Left colon (tissue), 2 donors: ENCODE data around the gene MORN1. TPM values are rescaled to one million over a fixed set of nuclear protein-coding genes. Genes with fewer than 3 reads are reported as not detected.
A peak's percentile ranks its signal among the peaks of the same experiment; 100 is the strongest.

Source experiments
- ATAC-seq: fragments of 200-7000 bp; cut with Tn5 transposase; one replicate; pipeline ENCODE4 v1.9.1; 2020; ENCODE audit warnings: mild to moderate bottlenecking, moderate library complexity
- DNase-seq, 2 donors: peaks; one replicate each; pipeline ENCODE4 v3.0.0-alpha.2; 2020
- intact Hi-C, 2 donors: fragments of 100-400 bp; cut with DNase I in 1 of 2; cut with micrococcal nuclease in 1 of 2; formaldehyde crosslinking; loops; one replicate each; pipeline versions ENCODE4 v1.11.2 to v1.14.0; 2022; cut with DNase I, micrococcal nuclease
- total RNA-seq, 2 donors: library from RNA; stranded (reverse); fragmentation: NEBNext Ultra II Directional; extraction: Animal tissue kit (Norgen Biotek cat#: 25700); gene quantifications; one replicate each; pipeline ENCODE4 v1.2.1, GENCODE V29; 2021
- donor health status: DM: no; HTN: no; CAD: no.
- donor health status: DM: yes; HTN: yes; CAD: no.

Gene MORN1
- total RNA-seq, 2 donors from 2014 or later: 11.0 to 15.2 TPM

GRCh38 chr1:2394761-2395160 is 3.4 kb upstream of the MORN1 start:
- no peak for ATAC-seq
- intact Hi-C loops: no loop called here

GRCh38 chr1:2394220-2394619 is 2.9 kb upstream of the MORN1 start:
- DNase-seq: no peak
- intact Hi-C loops: no loop called here
- no peak for ATAC-seq

More at GRCh38 chr1:2394761-2395160, 3.4 kb upstream of the MORN1 start:
- no peak for DNase-seq

GRCh38 chr1:2393471-2393877 is 2.1 kb upstream of the MORN1 start:
- DNase-seq (peak in 1 of 2 donors; percentile 62), ATAC-seq (peak; percentile 44)
- intact Hi-C loops: no loop called here

GRCh38 chr1:2392686-2393085 is 1.3 kb upstream of the MORN1 start:
- intact Hi-C loops: no loop called here
- ATAC-seq (no peak), DNase-seq (no peak)

GRCh38 chr1:2391931-2392509 is 666 bp upstream of the MORN1 start:
- ATAC-seq: peak; percentile 39
- peak in 1 of 2 donors; percentile 43 for DNase-seq
- intact Hi-C loops: no loop called here

- intact Hi-C loops: no loop called here
- ATAC-seq (no peak), DNase-seq (no peak)
These were observed 1.7 kb downstream of the MORN1 start for GRCh38 chr1:2389644-2390043.

GRCh38 chr1:2388004-2388913 is 3.1 kb downstream of the MORN1 start:
- DNase-seq (peak; percentile 1 to 22), ATAC-seq (no peak)
- intact Hi-C loops: no loop called here

GRCh38 chr1:2386636-2387611 is 4.4 kb downstream of the MORN1 start:
- DNase-seq: peak; percentile 4 to 19
- no peak for ATAC-seq
- intact Hi-C loops: no loop called here

- peak; percentile 2 to 21 for DNase-seq
- no peak for ATAC-seq
- intact Hi-C loops: no loop called here
These were observed 5.6 kb downstream of the MORN1 start for GRCh38 chr1:2385606-2386280.

- ATAC-seq: no peak
- peak; percentile 8 to 21 for DNase-seq
- intact Hi-C loops: loop anchor here (5.0 kb wide), 1 partner anchor 188 kb away; no protein-coding TSS in a partner anchor
These were observed 6.3 kb downstream of the MORN1 start for GRCh38 chr1:2384941-2385481.

- intact Hi-C loops: loop anchor here (5.0 kb wide), 1 partner anchor 187 kb away; no protein-coding TSS in a partner anchor
- ATAC-seq (no peak), DNase-seq (peak in 1 of 2 donors; percentile 15)
These were observed 7.1 kb downstream of the MORN1 start for GRCh38 chr1:2384130-2384860.

GRCh38 chr1:2383576-2383975 is 7.8 kb downstream of the MORN1 start:
- DNase-seq: peak; percentile 3 to 19
- intact Hi-C loops: loop anchor here (5.0 kb wide), 1 partner anchor 186 kb away; no protein-coding TSS in a partner anchor
- ATAC-seq: no peak

- intact Hi-C loops: loop anchor here (5.0 kb wide), 1 partner anchor 185 kb away; no protein-coding TSS in a partner anchor
- ATAC-seq (peak; percentile 63), DNase-seq (peak; percentile 29 to 48)
These were observed 8.6 kb downstream of the MORN1 start for GRCh38 chr1:2382621-2383361.

GRCh38 chr1:2381741-2382620 is 9.4 kb downstream of the MORN1 start:
- peak; percentile 74 to 83 for DNase-seq
- intact Hi-C loops: loop anchor here (5.0 kb wide), 1 partner anchor 185 kb away; no protein-coding TSS in a partner anchor
- peak; percentile 92 for ATAC-seq

- intact Hi-C loops: loop anchor here (5.0 kb wide), 1 partner anchor 184 kb away; no protein-coding TSS in a partner anchor
- DNase-seq (peak; percentile 6 to 25), ATAC-seq (no peak)
These were observed 10.3 kb downstream of the MORN1 start for GRCh38 chr1:2380816-2381591.
